Activated CD4-positive, alpha-beta T cell treated with anti-CD3 and anti-CD28 coated beads, Interleukin-10, Interleukin-2, amounts not matched to agents 100 ng/mL and 50 ng/mL, durations not matched to agents 16 hours and 8 hours (primary cell): Measurements from ENCODE around the gene AVPR2.

Source experiments
- DNase-seq: peaks from one replicate; pipeline ENCODE4 v3.0.0-alpha.2; 2020

The AVPR2 gene

GRCh38 chrX:153934148-153934761 lies 29.8 kb downstream of the AVPR2 start:
- no peak for DNase-seq

- peak; percentile 86 for DNase-seq
These were observed 30.4 kb downstream of the AVPR2 start, which contains the start of gene NAA10 for GRCh38 chrX:153934762-153935325. Gene NAA10, minus strand, starts transcription at chrX:153935037. Its CDS starts 133 bp downstream, at chrX:153934904.

- DNase-seq = no peak
These were observed 30.9 kb downstream of the AVPR2 start for GRCh38 chrX:153935326-153935851.

GRCh38 chrX:153937056-153937455 lies 32.6 kb downstream of the AVPR2 start:
- no peak for DNase-seq

- DNase-seq = no peak
These were observed 33.8 kb downstream of the AVPR2 start for GRCh38 chrX:153938226-153938786.

GRCh38 chrX:153939573-153939972 lies 35.1 kb downstream of the AVPR2 start:
- no peak for DNase-seq

GRCh38 chrX:153941336-153942252 lies 37.1 kb downstream of the AVPR2 start:
- no peak for DNase-seq

GRCh38 chrX:153944140-153944799 lies 39.8 kb downstream of the AVPR2 start, which contains the start of gene RENBP:
Gene RENBP, minus strand, starts transcription at chrX:153944643. Its CDS starts 33 bp downstream, at chrX:153944610.
- peak; percentile 55 for DNase-seq

GRCh38 chrX:153944800-153945150 lies 40.3 kb downstream of the AVPR2 start:
- no peak for DNase-seq

- DNase-seq = no peak
These were observed 41.8 kb downstream of the AVPR2 start for GRCh38 chrX:153945956-153946943.

- DNase-seq = peak; percentile 92
These were observed 42.7 kb downstream of the AVPR2 start for GRCh38 chrX:153947009-153947769.

- DNase-seq = no peak
These were observed 43.6 kb downstream of the AVPR2 start for GRCh38 chrX:153948002-153948466.

GRCh38 chrX:153948847-153949805 lies 44.7 kb downstream of the AVPR2 start:
- DNase-seq = no peak

GRCh38 chrX:153950127-153950526 lies 45.7 kb downstream of the AVPR2 start:
- DNase-seq = no peak

GRCh38 chrX:153951683-153952372 lies 47.4 kb downstream of the AVPR2 start:
- DNase-seq = no peak

- no peak for DNase-seq
These were observed 48.0 kb downstream of the AVPR2 start for GRCh38 chrX:153952373-153953026.

- peak; percentile 83 for DNase-seq
These were observed 48.9 kb downstream of the AVPR2 start for GRCh38 chrX:153953342-153953830.
